H1 (cell line): Measurements from ENCODE around the gene SMIM5. TPM values are rescaled to one million over a fixed set of nuclear protein-coding genes. Genes with fewer than 3 reads are reported as not detected.

Source experiments
- HDAC2 ChIP-seq, 2 experiments: fragments of 300-600 bp in 1 of 2; sonication (generic) in 1 of 2; IDR thresholded peaks; 2 replicates each; pipeline ENCODE4 v1.6.1; 2011 to 2012; ENCODE audit warnings: low read depth in 2 of 2, low read length in 2 of 2, mild to moderate bottlenecking in 2 of 2, moderate library complexity in 2 of 2, borderline replicate concordance in 1 of 2, inconsistent platforms in 1 of 2
- HDAC6 ChIP-seq: IDR thresholded peaks from one replicate; pipeline ENCODE4 v1.7.1; 2012; ENCODE audit warnings: low read depth, mild to moderate bottlenecking, inconsistent platforms, low read length, moderate library complexity
- KDM4A ChIP-seq: IDR thresholded peaks from one replicate; pipeline ENCODE4 v1.7.1; 2012; ENCODE audit warnings: low read depth, mild to moderate bottlenecking, moderate library complexity, low read length, inconsistent platforms; ENCODE audit not compliant: severe bottlenecking
- SIRT6 ChIP-seq: IDR thresholded peaks from one replicate; pipeline ENCODE4 v1.7.1; 2012; ENCODE audit warnings: low read length, inconsistent platforms
- SIX5 ChIP-seq: IDR thresholded peaks from 2 replicates; pipeline ENCODE4 v1.6.1; 2011; ENCODE audit warnings: mild to moderate bottlenecking, low read depth, low read length
- SP1 ChIP-seq: IDR thresholded peaks from 2 replicates; pipeline ENCODE4 v1.6.1; 2011; ENCODE audit warnings: low read depth, low read length
- TEAD4 ChIP-seq: IDR thresholded peaks from 2 replicates; pipeline ENCODE4 v1.6.1; 2012; ENCODE audit warnings: low read depth, low read length, inconsistent platforms, mixed read lengths
- polyA plus RNA-seq, 7 experiments: library from polyadenylated mRNA; depleted of rRNA in 3 of 7; stranded (reverse) in 5 of 7; unstranded in 2 of 7; fragments of >200 nt in 5 of 7; fragments of 200-250 nt in 2 of 7; gene quantifications; 1 replicate in 5 of 7; 2 replicates in 1 of 7; 4 replicates in 1 of 7; pipeline versions ENCODE4 v1.2.1 to v1.2.3, GENCODE V29; 2011 to 2013; ENCODE audit warnings: missing spikeins in 2 of 7, mixed read lengths in 2 of 7
- total RNA-seq: library from RNA; stranded (reverse); fragmentation: NEBNext Ultra II Directional; extraction: Animal tissue kit (Norgen Biotek cat#: 25700); gene quantifications from 2 replicates; pipeline ENCODE4 v1.2.1, GENCODE V29; 2021
- TF ChIP-seq, protein P1 (sequence below): fragments of 300-600 bp; sonication (generic); IDR thresholded peaks from 2 replicates; pipeline ENCODE4 v1.7.1; 2012; ENCODE audit warnings: low read length, moderate library complexity, mild to moderate bottlenecking, inconsistent platforms; ENCODE audit not compliant: insufficient replicate concordance
- TF ChIP-seq, protein P2 (sequence below): IDR thresholded peaks from 2 replicates; pipeline ENCODE4 v1.6.1; 2012; ENCODE audit warnings: inconsistent platforms

The SMIM5 gene
- total and polyA plus RNA-seq, 2 of the 8 experiments (the other 6 are each of a cell fraction or from before 2014, with no cell fraction given) = not detected

DNA sequence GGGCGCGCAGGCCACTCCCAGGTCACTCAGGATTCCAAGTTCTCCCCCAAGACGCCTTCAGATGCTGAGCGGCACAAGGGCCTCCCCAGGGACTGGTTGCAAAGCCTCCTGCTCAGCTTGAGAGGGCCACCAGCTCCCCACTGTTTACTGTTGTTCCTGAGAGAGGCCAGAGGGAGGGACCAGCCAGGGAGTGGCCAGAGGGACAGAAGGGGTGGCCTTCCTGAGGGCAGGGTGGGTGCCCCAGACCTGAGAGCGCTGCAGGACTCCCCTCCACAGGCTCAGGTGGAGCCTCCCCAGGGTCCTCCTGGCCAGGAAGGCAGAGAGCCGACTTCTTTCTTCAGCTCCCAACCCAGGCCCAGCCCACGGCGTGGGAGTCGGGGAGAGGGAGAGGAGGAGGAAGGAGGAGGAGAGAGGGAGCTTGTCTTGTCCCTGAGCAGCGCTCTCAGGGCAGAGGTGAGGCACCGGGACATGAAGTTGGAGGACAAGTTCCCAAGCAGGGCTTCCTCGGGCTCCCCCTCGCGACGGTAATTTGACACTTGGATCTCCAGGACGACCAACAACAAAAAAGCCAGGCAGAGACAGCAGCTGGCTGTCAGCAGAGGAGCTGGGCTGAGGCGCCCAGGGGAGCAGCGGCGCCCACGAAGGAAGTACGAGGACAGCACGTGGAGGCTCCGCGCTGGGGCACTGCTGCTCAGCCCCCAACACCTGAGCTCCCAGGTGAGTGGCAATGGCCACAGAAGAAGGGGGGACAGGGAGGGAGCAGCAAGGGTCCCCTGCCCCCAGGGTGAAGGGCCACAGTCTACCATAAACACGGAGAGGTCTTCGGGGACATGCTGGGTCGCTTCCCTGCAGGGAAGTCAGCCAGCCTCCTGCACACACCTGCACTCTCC, 497 bp downstream of the SMIM5 start (continued):
- TF ChIP-seq, protein P1, sequence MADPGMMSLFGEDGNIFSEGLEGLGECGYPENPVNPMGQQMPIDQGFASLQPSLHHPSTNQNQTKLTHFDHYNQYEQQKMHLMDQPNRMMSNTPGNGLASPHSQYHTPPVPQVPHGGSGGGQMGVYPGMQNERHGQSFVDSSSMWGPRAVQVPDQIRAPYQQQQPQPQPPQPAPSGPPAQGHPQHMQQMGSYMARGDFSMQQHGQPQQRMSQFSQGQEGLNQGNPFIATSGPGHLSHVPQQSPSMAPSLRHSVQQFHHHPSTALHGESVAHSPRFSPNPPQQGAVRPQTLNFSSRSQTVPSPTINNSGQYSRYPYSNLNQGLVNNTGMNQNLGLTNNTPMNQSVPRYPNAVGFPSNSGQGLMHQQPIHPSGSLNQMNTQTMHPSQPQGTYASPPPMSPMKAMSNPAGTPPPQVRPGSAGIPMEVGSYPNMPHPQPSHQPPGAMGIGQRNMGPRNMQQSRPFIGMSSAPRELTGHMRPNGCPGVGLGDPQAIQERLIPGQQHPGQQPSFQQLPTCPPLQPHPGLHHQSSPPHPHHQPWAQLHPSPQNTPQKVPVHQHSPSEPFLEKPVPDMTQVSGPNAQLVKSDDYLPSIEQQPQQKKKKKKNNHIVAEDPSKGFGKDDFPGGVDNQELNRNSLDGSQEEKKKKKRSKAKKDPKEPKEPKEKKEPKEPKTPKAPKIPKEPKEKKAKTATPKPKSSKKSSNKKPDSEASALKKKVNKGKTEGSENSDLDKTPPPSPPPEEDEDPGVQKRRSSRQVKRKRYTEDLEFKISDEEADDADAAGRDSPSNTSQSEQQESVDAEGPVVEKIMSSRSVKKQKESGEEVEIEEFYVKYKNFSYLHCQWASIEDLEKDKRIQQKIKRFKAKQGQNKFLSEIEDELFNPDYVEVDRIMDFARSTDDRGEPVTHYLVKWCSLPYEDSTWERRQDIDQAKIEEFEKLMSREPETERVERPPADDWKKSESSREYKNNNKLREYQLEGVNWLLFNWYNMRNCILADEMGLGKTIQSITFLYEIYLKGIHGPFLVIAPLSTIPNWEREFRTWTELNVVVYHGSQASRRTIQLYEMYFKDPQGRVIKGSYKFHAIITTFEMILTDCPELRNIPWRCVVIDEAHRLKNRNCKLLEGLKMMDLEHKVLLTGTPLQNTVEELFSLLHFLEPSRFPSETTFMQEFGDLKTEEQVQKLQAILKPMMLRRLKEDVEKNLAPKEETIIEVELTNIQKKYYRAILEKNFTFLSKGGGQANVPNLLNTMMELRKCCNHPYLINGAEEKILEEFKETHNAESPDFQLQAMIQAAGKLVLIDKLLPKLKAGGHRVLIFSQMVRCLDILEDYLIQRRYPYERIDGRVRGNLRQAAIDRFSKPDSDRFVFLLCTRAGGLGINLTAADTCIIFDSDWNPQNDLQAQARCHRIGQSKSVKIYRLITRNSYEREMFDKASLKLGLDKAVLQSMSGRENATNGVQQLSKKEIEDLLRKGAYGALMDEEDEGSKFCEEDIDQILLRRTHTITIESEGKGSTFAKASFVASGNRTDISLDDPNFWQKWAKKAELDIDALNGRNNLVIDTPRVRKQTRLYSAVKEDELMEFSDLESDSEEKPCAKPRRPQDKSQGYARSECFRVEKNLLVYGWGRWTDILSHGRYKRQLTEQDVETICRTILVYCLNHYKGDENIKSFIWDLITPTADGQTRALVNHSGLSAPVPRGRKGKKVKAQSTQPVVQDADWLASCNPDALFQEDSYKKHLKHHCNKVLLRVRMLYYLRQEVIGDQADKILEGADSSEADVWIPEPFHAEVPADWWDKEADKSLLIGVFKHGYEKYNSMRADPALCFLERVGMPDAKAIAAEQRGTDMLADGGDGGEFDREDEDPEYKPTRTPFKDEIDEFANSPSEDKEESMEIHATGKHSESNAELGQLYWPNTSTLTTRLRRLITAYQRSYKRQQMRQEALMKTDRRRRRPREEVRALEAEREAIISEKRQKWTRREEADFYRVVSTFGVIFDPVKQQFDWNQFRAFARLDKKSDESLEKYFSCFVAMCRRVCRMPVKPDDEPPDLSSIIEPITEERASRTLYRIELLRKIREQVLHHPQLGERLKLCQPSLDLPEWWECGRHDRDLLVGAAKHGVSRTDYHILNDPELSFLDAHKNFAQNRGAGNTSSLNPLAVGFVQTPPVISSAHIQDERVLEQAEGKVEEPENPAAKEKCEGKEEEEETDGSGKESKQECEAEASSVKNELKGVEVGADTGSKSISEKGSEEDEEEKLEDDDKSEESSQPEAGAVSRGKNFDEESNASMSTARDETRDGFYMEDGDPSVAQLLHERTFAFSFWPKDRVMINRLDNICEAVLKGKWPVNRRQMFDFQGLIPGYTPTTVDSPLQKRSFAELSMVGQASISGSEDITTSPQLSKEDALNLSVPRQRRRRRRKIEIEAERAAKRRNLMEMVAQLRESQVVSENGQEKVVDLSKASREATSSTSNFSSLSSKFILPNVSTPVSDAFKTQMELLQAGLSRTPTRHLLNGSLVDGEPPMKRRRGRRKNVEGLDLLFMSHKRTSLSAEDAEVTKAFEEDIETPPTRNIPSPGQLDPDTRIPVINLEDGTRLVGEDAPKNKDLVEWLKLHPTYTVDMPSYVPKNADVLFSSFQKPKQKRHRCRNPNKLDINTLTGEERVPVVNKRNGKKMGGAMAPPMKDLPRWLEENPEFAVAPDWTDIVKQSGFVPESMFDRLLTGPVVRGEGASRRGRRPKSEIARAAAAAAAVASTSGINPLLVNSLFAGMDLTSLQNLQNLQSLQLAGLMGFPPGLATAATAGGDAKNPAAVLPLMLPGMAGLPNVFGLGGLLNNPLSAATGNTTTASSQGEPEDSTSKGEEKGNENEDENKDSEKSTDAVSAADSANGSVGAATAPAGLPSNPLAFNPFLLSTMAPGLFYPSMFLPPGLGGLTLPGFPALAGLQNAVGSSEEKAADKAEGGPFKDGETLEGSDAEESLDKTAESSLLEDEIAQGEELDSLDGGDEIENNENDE = no peak
- no peak for TF ChIP-seq SIRT6
- TF ChIP-seq, protein P2, sequence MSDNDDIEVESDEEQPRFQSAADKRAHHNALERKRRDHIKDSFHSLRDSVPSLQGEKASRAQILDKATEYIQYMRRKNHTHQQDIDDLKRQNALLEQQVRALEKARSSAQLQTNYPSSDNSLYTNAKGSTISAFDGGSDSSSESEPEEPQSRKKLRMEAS = peak; percentile 43; the same call in 1 of the 2 replicates
- TF ChIP-seq HDAC2 (IDR thresholded peaks at IDR 0.05; ENCODE audit: borderline replicate concordance in 1 of 2, low read depth in 2 of 2, low read length in 2 of 2) = peak; percentile 74 to 95; a peak in 2 of 4 replicates
- no peak for TF ChIP-seq SP1
- no peak for TF ChIP-seq TEAD4
- no peak for TF ChIP-seq HDAC6
- TF ChIP-seq KDM4A = no peak
- TF ChIP-seq SIX5 = peak; percentile 70
